Left colon (tissue), 2 donors: ENCODE results near the gene NADK. TPM values are rescaled to one million over a fixed set of nuclear protein-coding genes. Genes with fewer than 3 reads are reported as not detected.
"Not testable (repeated sequence)": the region's sequence is repeated elsewhere in the genome, so short reads cannot be mapped to it uniquely, and the experiment has no call there.

Source experiments
- ATAC-seq: fragments of 200-7000 bp; cut with Tn5 transposase; one replicate; pipeline ENCODE4 v1.9.1; 2020; ENCODE audit warnings: mild to moderate bottlenecking, moderate library complexity
- DNase-seq, 2 donors: peaks; one replicate each; pipeline ENCODE4 v3.0.0-alpha.2; 2020
- intact Hi-C, 2 donors: fragments of 100-400 bp; cut with DNase I in 1 of 2; cut with micrococcal nuclease in 1 of 2; formaldehyde crosslinking; loops; one replicate each; pipeline versions ENCODE4 v1.11.2 to v1.14.0; 2022; cut with DNase I, micrococcal nuclease
- total RNA-seq, 2 donors: library from RNA; stranded (reverse); fragmentation: NEBNext Ultra II Directional; extraction: Animal tissue kit (Norgen Biotek cat#: 25700); gene quantifications; one replicate each; pipeline ENCODE4 v1.2.1, GENCODE V29; 2021
- donor health status: DM: no; HTN: no; CAD: no.
- donor health status: DM: yes; HTN: yes; CAD: no.

The NADK gene
- total RNA-seq, 2 donors from 2014 or later, result 141 to 156 TPM

- intact Hi-C loops, result no loop called here
- DNase-seq (no peak), ATAC-seq (no peak)
Observed at GRCh38 chr1:1754051-1754815, 24.0 kb downstream of the NADK start.

GRCh38 chr1:1753607-1754005 is 24.7 kb downstream of the NADK start:
- ATAC-seq, result no peak
- DNase-seq, result no peak
- intact Hi-C loops, result no loop called here

GRCh38 chr1:1752636-1753606 is 25.3 kb downstream of the NADK start:
- no peak for DNase-seq
- intact Hi-C loops, result no loop called here
- ATAC-seq, result peak; percentile 12

- intact Hi-C loops, result no loop called here
Observed at GRCh38 chr1:1752190-1752589, 26.1 kb downstream of the NADK start.

GRCh38 chr1:1749941-1750340 is 28.3 kb downstream of the NADK start:
- intact Hi-C loops, DNase-seq, ATAC-seq: not testable (repeated sequence)

More at GRCh38 chr1:1752190-1752589, 26.1 kb downstream of the NADK start:
- ATAC-seq (no peak), DNase-seq (no peak)

GRCh38 chr1:1748686-1749321 is 29.5 kb downstream of the NADK start:
- intact Hi-C loops, result no loop called here
- no peak for ATAC-seq
- no peak for DNase-seq

- DNase-seq, intact Hi-C loops: not testable (repeated sequence)
- peak; percentile 86 for ATAC-seq
Observed at GRCh38 chr1:1746566-1746909, 31.7 kb downstream of the NADK start.

GRCh38 chr1:1745651-1746565 is 32.4 kb downstream of the NADK start:
- intact Hi-C loops, result not testable (repeated sequence)
- peak; percentile 79 to 86 for DNase-seq

GRCh38 chr1:1742529-1742928 is 35.7 kb downstream of the NADK start:
- DNase-seq, ATAC-seq, intact Hi-C loops: not testable (repeated sequence)

More at GRCh38 chr1:1745651-1746565, 32.4 kb downstream of the NADK start:
- peak; percentile 80 for ATAC-seq

- intact Hi-C loops, result not testable (repeated sequence)
Observed at GRCh38 chr1:1741013-1741412, 37.3 kb downstream of the NADK start.

GRCh38 chr1:1738799-1739337 is 39.4 kb downstream of the NADK start:
- intact Hi-C loops, DNase-seq: not testable (repeated sequence)
- peak; percentile 32 for ATAC-seq

More at GRCh38 chr1:1741013-1741412, 37.3 kb downstream of the NADK start:
- not testable (repeated sequence) for DNase-seq, ATAC-seq

GRCh38 chr1:1737675-1738590 is 40.3 kb downstream of the NADK start:
- ATAC-seq (peak; percentile 24), DNase-seq (peak in 1 of 2 donors; percentile 48)
- intact Hi-C loops, result not testable (repeated sequence)

- ATAC-seq (no peak), DNase-seq (no peak)
- intact Hi-C loops, result no loop called here
Observed at GRCh38 chr1:1732381-1732780, 45.9 kb downstream of the NADK start.

- ATAC-seq, result no peak
- intact Hi-C loops, result no loop called here
- no peak for DNase-seq
Observed at GRCh38 chr1:1730870-1731269, 47.4 kb downstream of the NADK start.

GRCh38 chr1:1730230-1730629 is 48.0 kb downstream of the NADK start:
- peak in 1 of 2 donors; percentile 15 for DNase-seq
- ATAC-seq, intact Hi-C loops: not testable (repeated sequence)

GRCh38 chr1:1729116-1729816 is 49.0 kb downstream of the NADK start:
- intact Hi-C loops, result loop anchor here in 1 of 2 donors (5.0 kb wide), 1 partner anchor 62 kb away; no protein-coding TSS in a partner anchor
- ATAC-seq, DNase-seq: not testable (repeated sequence)
